Panc1 (cell line): ENCODE data around the gene LNX2. TPM values are rescaled to one million over a fixed set of nuclear protein-coding genes. Genes with fewer than 3 reads are reported as not detected.

Experiments
- ATAC-seq: fragments of 200-7000 bp; cut with Tn5 transposase; 2 replicates; pipeline ENCODE4 v1.9.1; 2020; ENCODE audit warnings: mild to moderate bottlenecking, moderate library complexity
- BruUV-seq: library from RNA; stranded (reverse); fragments of 400-500 nt; replicated peaks from 2 replicates; lab custom pipeline; 2021; lab: Mats Ljungman, UMichigan
- CTCF ChIA-PET: fragments of 300-600 bp; sonication (Branson Sonifier 250); formaldehyde crosslinking; loops from one replicate; lab custom pipeline; 2022; ENCODE audit warnings: antibody characterized with exemption; lab: Charles Lee
- POLR2A ChIA-PET: fragments of 300-600 bp; sonication (Branson Sonifier 250); formaldehyde crosslinking; loops from one replicate; lab custom pipeline; 2022; ENCODE audit warnings: antibody characterized with exemption; lab: Charles Lee
- DNase-seq: peaks from one replicate; pipeline ENCODE4 v3.0.0-alpha.2; 2010; ENCODE audit warnings: low read depth, low spot score
- H3K27ac ChIP-seq: 2 replicates; pipeline ENCODE4 v1.5.1; 2011; ENCODE audit warnings: mild to moderate bottlenecking, low read length, inconsistent platforms
- H3K27me3 ChIP-seq: fragments of 200-500 bp; sonication (Bioruptor generic); 2 replicates; pipeline ENCODE4 v1.6.0; 2014; ENCODE audit warnings: low read length, inconsistent platforms; ENCODE audit not compliant: control insufficient read depth, insufficient read depth
- H3K36me3 ChIP-seq: fragments of 200-500 bp; sonication (Bioruptor generic); 2 replicates; pipeline ENCODE4 v1.5.1; 2014; ENCODE audit warnings: inconsistent platforms, mild to moderate bottlenecking, low read length, moderate library complexity; ENCODE audit not compliant: control insufficient read depth, insufficient read depth
- H3K4me1 ChIP-seq: 2 replicates; pipeline ENCODE4 v1.5.1; 2011; ENCODE audit warnings: inconsistent platforms, mild to moderate bottlenecking, low read length, moderate library complexity; ENCODE audit not compliant: control insufficient read depth, insufficient read depth
- H3K4me3 ChIP-seq, 2 experiments: 2 replicates each; pipeline ENCODE4 v1.5.1; 2011 to 2012; ENCODE audit warnings: low read depth in 2 of 2, low read length in 2 of 2, mild to moderate bottlenecking in 2 of 2, inconsistent platforms in 1 of 2, moderate library complexity in 1 of 2
- H3K9me3 ChIP-seq: fragments of 200-500 bp; sonication (Bioruptor generic); 2 replicates; pipeline ENCODE4 v1.5.1; 2014; ENCODE audit warnings: low read depth, mild to moderate bottlenecking, inconsistent platforms, low read length, moderate library complexity; ENCODE audit not compliant: control insufficient read depth, insufficient read depth
- POLR2AphosphoS5 ChIP-seq: IDR thresholded peaks from 2 replicates; pipeline ENCODE4 v1.6.1; 2012; ENCODE audit warnings: mild to moderate bottlenecking, low read depth, low read length, moderate library complexity
- REST ChIP-seq, 2 experiments: IDR thresholded peaks; 2 replicates each; pipeline ENCODE4 v1.6.1; 2011 to 2012; ENCODE audit warnings: low read depth in 2 of 2, control low read depth in 1 of 2, low read length in 1 of 2, mild to moderate bottlenecking in 1 of 2, moderate library complexity in 1 of 2; ENCODE audit not compliant: insufficient read depth in 1 of 2
- SIN3A ChIP-seq: IDR thresholded peaks from 2 replicates; pipeline ENCODE4 v1.6.1; 2012; ENCODE audit warnings: low read depth, mild to moderate bottlenecking, low read length, moderate library complexity, borderline replicate concordance; ENCODE audit not compliant: insufficient read depth
- TCF7L2 ChIP-seq: IDR thresholded peaks from 2 replicates; pipeline ENCODE4 v1.6.1; 2011; ENCODE audit warnings: mild to moderate bottlenecking, low read depth, low read length, inconsistent platforms
- in situ Hi-C: cut with HindIII; loops from 2 replicates; pipeline ENCODE4 v1.10.0; 2016; ENCODE audit warnings: low sequenced_read_pairs, low pct_unique_long_range_greater_than_20kb
- intact Hi-C: fragments of 100-400 bp; cut with micrococcal nuclease; formaldehyde crosslinking; loops from one replicate; pipeline ENCODE4 v1.10.0; 2022; ENCODE audit not compliant: unreplicated experiment
- total RNA-seq: library from RNA; stranded (reverse); gene quantifications from one replicate; pipeline ENCODE4 v1.2.1, GENCODE V29; 2021; ENCODE audit not compliant: unreplicated experiment
- TF ChIP-seq, protein P1 (sequence below): fragments of 450-650 bp; IDR thresholded peaks from 2 replicates; pipeline ENCODE4 v1.5.1; 2017; ENCODE audit warnings: mild to moderate bottlenecking

Gene LNX2
- total RNA-seq, 1 experiment from 2014 or later, result 11.6 TPM

DNA sequence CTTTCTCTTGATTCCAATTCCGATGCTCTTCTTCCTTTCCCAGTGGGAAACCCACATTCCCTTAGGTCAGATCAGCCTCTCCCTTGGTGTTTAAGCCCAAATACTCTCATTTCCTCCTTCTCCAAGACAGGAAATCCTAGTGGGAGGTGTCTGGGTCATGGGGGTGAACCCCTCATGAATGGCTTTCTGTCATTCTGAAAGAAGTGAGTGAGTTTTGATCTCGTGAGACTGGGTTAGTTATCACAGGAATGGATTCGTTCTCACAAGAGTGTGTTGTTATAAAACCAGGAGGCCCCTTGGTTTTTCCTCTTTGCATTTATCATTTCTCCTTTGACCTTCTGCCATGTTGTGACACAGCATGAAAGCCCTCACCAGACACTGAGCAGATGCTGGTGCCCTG lies 93.8 kb downstream of the LNX2 start:
- H3K4me1 ChIP-seq, result no peaks in the 10 kb centered on the region
- intact Hi-C loops (no loop called here), in situ Hi-C loops (no loop called here)
- H3K4me3 ChIP-seq, result no peak overlapping the region
- CTCF ChIA-PET, result no interaction called here
- no TSS peak for BruUV-seq
- TF ChIP-seq, protein P1, sequence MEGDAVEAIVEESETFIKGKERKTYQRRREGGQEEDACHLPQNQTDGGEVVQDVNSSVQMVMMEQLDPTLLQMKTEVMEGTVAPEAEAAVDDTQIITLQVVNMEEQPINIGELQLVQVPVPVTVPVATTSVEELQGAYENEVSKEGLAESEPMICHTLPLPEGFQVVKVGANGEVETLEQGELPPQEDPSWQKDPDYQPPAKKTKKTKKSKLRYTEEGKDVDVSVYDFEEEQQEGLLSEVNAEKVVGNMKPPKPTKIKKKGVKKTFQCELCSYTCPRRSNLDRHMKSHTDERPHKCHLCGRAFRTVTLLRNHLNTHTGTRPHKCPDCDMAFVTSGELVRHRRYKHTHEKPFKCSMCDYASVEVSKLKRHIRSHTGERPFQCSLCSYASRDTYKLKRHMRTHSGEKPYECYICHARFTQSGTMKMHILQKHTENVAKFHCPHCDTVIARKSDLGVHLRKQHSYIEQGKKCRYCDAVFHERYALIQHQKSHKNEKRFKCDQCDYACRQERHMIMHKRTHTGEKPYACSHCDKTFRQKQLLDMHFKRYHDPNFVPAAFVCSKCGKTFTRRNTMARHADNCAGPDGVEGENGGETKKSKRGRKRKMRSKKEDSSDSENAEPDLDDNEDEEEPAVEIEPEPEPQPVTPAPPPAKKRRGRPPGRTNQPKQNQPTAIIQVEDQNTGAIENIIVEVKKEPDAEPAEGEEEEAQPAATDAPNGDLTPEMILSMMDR, result no peak
- no peak for TF ChIP-seq SIN3A
- TF ChIP-seq POLR2AphosphoS5, result no peak
- no peak for TF ChIP-seq TCF7L2
- TF ChIP-seq REST (IDR thresholded peaks at IDR 0.05; ENCODE audit: insufficient read depth in 1 of 2, low read depth in 2 of 2, low read length in 1 of 2), result no peak
- no peak overlapping the region for H3K27ac ChIP-seq
- no peaks in the 10 kb centered on the region for H3K36me3 ChIP-seq
- DNase-seq, result no peak
- ATAC-seq, result no peak
- H3K9me3 ChIP-seq, result no peaks in the 10 kb centered on the region
- POLR2A ChIA-PET, result no interaction called here
- H3K27me3 ChIP-seq, result no peaks in the 10 kb centered on the region

DNA sequence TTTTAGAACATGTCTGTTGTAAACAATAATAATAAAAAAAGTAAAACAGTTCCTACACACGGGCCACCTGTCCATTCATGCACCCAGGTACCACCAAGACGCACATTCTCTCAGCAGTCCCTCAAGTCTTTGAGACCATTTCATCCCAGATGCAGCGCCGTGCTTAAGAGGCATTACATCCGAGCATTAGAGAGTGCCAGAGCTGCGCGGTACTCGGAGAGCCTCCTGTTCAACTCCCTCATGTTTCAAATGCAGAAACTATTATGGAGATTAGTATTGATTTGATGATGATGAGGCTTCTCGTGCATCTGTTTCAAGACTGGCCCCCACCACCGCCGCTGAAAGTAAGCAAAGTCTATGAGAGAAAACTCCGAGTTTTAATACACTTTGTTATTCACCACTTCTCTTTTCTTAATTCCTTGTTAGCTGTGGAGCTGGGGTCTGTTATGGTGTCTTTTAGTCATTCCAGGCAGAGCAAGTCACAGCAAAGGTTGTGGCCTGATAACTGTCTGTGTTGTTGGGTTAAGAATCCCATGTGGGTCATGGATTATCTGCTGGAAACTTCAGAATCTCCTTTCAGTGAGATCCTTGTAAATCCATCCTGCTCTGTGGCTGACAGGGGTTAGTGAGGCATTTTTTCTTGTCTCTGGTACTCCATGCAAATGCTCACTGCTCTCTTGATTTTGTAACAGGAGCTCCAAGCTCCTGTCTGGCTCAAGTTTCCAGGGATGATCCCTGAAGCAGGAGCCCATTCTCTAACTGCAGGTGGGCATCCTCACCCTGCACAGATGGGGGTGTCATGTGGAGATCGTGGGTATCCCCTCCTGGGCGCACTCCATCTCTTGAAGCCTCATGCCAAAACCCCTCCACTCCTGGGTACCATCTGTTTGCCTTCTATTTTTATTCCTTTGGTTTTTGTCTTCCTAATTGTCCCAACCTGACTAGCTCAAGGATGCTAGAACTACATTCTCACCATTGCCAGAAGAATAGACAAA lies 95.1 kb downstream of the LNX2 start:
- ChIA-PET POLR2A (no interaction called here), CTCF (no interaction called here)
- no TSS peak for BruUV-seq

More for the DNA sequence above, 95.1 kb downstream of the LNX2 start:
- intact Hi-C loops (no loop called here), in situ Hi-C loops (no loop called here)
- no peaks in the 10 kb centered on the region for H3K27me3 ChIP-seq
- no peaks in the 10 kb centered on the region for H3K9me3 ChIP-seq
- TF ChIP-seq POLR2AphosphoS5 (no peak), TCF7L2 (no peak), REST (IDR thresholded peaks at IDR 0.05; ENCODE audit: insufficient read depth in 1 of 2, low read depth in 2 of 2, low read length in 1 of 2) (no peak), SIN3A (no peak)
- TF ChIP-seq, protein P1, result no peak
- ATAC-seq (no peak), DNase-seq (no peak)
- no peak overlapping the region for H3K27ac ChIP-seq
- H3K4me3 ChIP-seq, result no peak overlapping the region
- H3K36me3 ChIP-seq, result no peaks in the 10 kb centered on the region
- H3K4me1 ChIP-seq, result no peaks in the 10 kb centered on the region
